CD4-positive, alpha-beta T cell treated with Interleukin-12 subunit alpha and Interleukin-12 subunit beta, for 1 hour (primary cell): ENCODE measurements around the gene SPATC1L.
"Not testable (repeated sequence)": the region's sequence is repeated elsewhere in the genome, so short reads cannot be mapped to it uniquely, and the experiment has no call there.

Experiments
- DNase-seq: peaks from one replicate; pipeline ENCODE4 v3.0.0-alpha.2; 2020

Gene SPATC1L

DNA sequence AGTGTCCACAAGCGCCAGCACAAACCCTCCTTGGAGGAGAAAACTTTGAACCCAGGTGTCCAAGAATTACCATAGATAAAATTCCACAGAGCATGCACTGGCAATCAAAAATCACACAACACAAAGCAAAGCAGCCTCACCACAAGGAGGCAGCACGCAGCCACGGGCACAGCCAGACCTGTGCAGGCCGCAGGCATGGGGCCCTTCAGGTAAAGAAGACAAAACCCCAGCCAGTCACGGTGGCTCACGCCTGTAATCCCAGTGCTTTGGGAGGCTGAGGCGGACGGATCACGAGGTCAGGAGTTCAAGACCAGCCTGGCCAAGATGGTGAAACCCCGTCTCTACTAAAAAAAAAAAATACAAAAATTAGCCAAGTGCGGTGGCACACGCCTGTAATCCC is 36.8 kb downstream of the SPATC1L start:
- DNase-seq: peak; percentile 61

DNA sequence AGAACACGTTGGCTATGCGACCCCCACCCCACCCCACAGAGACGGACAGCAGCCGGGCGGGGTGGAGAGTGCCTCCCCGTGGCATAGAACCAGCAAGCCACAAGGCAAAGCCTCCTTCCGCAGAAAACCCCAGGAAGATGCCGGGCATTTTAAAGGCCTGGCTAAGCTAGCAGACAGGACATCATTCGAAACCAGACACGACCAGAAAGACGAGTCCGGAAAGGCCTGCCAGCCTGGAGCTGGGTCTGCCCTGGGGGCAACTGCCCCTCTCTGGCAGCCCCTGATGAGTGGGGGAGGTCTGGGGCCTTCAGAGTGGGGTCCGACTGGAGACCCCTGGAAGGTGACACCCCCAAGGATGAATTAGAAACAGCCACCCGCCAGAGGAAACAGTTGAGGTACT is 37.4 kb downstream of the SPATC1L start:
- no peak for DNase-seq

DNA sequence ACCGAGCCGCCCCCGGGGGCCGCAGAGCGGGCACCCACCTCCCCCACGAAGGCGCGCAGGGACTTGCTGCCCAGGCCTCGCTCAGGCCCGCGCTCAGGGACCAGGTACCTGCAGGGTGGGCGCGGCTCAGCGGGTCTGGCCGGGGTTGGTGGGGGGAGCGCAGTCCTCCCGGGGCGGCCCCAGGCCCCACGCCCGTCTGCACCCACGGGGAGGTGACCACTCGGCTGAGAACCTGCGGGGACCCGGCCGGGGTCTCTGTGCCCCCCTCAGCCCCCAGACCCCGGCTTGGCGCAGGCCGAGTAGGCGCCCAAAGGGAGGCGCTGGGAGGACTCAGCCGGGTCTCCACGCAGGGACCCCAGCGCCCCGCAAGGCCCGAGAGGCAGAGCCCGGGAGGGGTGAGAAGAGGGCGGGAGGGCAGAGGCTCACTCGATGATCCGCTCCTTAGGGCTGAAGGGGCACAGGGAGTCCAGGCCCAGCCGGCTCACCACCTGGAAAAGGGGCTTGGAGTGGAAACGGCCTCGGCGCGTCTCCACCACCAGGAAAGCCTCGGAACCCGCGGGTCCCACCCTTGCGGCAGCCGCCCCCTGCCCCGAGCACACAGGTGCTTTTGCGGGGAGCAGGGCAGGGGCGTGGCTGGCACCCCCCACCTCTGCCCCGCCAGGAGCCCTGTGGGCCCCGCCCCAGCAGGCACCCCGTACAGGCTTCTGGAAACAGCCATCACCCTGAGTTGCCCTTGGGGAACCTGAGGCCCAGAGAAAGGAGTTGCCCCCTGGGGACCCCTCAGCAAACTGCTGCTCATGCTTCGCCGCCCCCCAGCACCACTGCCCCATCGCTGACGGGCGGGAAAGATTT is 38.2 kb downstream of the SPATC1L start:
- no peak for DNase-seq

DNA sequence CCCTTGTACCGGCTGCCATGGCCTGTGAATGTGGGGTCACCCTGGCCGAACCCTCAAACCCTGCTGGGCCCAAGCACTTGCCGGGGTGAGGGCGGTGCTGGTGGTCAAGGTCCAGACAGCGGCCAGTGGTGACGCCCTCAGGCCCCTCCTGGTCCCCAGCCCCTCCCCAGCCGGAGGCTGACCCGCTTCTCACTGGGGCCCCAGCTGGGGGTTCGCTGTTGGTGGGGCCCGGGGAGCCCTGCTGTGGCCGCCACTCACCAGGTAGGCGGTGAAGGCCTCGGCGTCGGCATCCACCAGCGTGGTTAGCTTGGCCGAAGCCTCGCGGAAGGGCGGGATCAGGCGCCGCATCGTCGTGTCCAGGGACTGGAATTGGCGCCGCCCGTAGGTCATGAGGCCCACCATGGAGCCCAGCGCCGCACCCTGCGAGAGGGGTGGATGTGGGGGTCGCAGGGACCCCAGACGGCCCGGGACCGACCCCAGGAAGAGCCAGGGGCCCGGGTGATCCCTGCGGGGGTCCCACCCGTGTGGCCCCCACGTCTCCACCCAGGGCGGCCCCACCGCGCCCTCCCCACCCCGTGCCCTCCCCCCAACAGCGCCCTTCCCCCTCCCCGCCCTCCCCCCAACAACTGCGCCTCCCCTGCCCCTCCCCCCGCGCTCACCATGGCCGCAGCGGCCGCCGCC is 39.0 kb downstream of the SPATC1L start:
- no peak for DNase-seq

DNA sequence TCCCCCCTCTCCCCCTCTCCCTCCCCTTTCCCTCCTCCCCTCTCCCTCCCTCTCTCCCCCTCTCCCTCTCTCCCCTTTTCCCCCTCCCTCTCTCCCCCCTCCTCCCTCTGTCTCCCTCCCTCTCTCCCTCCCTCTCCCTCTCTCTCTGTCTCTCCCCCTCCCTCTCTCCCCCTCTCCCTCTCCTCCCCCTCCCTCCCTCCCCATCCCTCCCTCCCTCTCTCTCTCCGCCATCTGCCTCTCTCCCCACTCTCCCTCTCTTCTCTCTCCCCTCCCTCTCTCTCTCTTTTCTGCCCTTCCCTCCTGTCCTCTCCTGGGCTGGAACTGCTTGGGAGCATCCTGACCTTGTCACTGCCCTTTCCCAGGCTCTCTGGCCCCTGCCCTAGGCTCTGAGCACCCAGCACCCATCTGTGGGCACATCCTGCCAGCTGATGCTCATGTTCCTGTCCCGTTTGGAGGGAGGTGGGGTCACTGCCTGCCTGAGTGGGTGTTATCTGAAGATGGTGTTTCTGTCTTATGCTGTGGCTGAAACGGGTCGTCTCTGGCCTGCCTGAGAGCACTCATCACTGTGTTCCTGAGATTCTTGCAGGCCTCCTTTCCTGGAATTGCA is 39.7 kb downstream of the SPATC1L start:
- no peak for DNase-seq

DNA sequence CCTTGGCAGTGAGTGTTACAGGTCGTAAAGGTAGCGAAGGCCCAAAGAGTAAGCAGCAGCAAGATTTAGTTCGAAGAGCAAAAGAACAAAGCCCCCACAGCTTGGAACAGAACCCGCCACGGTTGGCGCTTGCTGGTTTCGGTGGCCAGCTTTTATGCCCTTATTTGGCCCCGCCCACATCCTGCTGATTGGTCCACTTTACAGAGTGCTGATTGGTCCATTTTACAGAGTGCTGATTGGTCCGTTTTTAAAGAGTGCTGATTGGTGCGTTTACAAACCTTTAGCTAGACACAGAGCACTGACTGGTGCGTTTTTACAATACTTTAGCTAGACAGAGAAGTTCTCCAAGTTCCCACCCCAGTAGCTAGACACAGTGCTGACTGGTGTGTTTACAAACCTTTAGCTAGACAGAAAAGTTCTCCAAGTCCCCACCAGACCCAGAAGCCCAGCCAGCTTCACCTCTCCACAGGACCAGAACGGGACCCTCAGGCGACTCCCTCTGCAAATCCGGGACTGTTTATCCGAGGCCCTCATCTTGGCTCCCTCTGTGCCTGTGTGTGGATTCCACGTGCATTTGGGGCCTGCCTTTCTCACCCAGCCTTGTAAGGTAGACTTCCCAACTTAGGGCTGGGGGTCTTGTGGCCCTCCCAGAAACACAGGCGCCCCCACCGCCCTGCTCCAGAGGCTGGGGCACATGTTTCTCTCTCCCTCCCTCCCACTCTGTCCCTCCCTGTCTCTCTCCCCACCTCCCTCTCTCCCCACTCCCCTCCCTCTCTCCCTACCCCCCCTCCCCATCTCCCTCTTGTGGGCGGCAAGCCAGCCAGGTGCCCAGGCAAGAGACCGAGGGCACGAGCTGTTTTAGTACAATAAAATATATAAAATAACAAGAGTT is 41.4 kb downstream of the SPATC1L start:
- DNase-seq: peak; percentile 36

DNA sequence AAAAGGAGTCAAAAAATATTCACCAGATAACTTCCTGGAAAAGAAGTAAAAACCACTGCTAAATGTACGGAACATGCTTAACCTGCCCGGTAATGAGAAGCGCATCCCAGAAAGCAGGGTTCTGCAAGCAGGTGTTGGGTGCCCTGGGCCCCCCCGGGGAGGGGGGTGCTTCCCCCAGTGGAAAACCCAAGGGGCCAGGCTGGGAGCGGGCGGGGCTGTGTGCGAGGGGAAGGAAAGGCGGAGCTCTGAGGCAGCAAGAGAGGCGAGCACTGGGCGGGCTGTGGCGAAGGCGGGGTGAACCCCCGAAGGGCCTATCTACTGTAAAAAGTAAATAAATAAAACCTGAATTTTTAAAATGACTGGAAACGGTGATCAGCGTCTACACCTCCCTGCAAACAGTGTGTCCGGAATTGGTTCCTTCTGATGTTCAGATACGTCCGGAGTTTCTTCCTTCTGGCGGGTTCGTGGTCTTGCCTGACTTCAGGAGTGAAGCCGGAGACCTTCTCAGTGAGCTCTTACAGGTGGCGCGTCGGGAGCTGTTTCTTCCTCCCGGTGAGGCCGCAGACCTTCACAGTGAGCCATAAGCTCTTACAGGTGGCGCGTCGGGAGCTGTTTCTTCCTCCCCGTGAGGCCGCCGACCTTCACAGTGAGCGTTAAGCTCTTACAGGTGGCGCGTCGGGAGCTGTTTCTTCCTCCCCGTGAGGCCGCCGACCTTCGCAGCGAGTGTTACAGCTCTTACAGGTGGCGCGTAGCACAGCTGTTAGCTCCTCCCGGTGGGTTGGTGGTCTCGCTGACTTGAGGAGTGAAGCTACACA is 42.3 kb downstream of the SPATC1L start:
- no peak for DNase-seq

DNA sequence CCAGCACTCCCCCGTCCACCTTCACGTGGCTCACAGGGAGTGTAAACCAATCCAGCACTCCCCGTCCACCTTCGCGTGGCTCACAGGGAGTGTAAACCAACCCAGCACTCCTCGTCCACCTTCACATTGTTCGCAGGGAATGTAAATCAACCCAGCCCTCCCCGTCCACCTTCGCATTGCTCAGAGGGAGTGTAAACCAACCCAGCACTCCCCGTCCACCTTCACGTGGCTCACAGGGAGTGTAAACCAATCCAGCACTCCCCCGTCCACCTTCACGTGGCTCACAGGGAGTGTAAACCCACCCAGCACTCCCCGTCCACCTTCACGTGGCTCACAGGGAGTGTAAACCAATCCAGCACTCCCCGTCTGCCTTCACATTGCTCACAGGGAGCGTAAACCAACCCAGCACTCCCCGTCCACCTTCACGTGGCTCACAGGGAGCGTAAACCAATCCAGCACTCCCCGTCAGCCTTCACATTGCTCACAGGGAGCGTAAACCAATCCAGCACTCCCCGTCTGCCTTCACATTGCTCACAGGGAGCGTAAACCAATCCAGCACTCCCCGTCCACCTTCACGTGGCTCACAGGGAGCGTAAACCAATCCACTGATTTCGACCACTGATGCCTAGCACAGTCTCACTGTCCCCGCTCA is 43.8 kb downstream of the SPATC1L start:
- DNase-seq: not testable (repeated sequence)

DNA sequence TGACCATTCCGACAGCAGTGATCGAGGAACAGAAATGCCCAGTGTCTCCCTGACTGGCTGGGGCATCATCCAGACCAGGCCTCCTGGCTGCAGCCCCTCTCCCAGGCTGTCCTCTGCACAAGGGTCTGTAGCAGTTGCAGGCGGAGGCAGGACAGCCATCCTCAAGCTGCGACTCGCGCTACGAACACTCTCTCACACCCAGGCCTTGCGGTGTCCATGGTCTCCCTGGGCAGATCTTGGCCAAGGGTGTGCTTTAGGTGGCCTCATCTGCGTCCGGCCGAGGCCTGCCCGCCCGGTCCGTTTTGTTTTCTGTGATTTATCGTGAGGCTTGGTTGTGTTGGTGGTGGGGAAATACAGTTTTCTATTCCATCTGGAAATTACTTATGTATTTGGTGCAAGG is 44.6 kb downstream of the SPATC1L start:
- no peak for DNase-seq

DNA sequence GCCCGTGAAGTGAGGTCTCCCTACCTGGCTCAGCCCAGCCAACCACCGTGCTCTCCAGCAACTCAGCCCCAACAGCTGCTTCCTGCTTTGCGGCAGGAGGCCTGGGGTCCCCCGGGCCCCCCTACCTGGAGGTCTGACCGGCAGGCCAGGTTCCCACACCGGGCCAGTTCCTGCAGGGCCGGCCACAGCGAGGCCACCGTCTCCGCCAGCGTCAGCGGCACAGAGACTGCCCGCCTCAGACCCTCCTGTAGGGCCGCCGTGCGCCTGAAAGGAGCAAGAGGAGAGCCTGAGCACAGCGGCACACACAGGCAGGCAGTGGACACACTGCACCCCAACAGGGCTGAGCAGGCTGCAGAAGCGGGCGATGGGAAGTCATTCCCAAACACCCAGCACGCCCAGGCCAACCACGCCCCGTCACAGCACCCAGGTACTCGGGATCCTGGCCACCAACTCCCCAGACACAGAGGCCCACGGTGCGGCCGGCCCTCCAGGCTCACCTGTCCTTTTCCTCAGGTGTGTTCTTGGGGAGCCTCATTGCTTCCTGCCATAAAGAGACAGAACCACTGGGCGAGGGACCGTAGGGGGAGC is 45.8 kb downstream of the SPATC1L start:
- DNase-seq: no peak

DNA sequence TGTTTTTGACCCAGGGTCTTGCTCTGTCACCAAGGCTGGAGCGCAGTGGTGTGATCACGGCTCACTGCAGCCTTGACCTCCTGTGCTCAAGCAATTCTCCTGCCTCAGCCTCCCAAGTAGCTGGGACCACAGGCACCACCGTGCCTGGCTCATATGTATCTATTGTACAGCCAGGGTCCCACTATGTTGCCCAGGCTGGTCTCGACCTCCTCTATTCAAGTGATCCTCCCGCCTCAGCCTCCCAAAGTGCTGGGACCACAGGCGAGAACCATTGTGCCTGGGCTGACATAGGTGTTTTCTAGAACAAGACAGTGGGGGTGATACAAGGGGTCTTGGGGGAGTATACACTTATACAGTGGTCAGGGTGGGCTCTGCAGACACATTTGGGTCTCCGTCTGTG is 46.4 kb downstream of the SPATC1L start:
- DNase-seq: no peak

DNA sequence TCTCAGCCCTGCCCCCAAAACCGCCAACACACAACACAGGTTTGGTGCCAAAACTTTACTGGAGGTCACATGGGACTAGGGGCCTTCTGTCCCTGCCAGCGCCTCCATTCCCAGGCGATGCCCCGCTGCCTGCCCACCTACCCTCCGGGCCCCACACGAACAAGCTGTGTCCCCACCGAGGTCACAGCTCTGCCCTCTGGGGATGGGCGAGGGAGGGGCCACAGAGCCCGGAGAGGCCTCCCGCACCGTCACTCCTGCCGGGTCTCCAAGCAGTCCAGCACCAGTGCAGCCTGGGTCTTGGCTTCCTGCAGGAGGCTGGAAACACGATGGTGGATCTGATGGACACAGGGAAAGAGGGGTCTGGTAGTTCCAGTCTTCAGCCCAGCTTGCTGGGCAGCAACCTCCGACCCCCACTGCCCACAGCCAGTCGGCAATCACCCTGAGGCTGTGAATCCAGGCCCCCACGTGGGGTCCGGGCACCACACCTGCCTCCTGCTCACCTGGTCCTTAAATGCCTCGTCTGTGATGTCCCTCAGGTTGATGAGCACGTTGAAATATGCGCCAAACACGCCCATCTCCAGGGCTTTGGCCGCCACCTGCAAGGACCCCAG is 47.4 kb downstream of the SPATC1L start:
- DNase-seq: no peak

DNA sequence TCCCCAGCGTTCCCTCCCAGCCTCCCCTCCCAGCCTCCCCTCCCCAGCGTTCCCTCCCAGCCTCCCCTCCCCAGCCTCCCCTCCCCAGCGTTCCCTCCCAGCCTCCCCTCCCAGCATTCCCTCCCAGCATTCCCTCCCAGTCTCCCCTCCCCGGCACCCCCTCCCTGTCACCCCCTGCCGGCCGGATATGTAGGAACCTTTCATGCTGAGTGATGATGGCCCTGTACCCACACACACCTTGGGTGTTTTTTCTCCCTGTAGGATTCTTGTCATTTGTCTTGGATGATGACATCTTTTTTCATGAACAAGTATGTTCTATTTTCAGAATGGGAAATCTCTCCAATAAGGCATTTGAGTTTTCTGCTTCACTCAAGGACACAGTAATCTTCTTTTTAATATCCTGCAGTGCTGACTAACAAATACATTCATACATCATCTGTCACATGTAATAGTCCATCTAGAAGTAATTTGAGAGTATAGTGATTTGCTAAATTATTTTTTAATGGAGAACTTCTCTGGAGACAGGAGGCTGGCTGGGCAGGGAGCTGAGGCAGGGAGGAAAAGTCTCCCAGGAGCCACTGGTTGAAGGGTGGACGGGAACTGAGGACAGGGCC is 48.4 kb downstream of the SPATC1L start:
- no peak for DNase-seq

DNA sequence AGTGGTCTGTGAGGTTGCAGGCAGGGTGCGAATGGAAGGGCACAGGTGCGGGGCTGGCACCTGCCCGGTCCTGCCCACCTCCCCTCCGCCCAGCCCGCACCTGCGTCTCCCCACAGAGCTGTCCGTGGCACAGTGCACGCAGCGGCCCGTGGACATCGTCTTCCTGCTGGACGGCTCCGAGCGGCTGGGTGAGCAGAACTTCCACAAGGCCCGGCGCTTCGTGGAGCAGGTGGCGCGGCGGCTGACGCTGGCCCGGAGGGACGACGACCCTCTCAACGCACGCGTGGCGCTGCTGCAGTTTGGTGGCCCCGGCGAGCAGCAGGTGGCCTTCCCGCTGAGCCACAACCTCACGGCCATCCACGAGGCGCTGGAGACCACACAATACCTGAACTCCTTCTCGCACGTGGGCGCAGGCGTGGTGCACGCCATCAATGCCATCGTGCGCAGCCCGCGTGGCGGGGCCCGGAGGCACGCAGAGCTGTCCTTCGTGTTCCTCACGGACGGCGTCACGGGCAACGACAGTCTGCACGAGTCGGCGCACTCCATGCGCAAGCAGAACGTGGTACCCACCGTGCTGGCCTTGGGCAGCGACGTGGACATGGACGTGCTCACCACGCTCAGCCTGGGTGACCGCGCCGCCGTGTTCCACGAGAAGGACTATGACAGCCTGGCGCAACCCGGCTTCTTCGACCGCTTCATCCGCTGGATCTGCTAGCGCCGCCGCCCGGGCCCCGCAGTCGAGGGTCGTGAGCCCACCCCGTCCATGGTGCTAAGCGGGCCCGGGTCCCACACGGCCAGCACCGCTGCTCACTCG is 52.2 kb downstream of the SPATC1L start:
- DNase-seq: no peak

DNA sequence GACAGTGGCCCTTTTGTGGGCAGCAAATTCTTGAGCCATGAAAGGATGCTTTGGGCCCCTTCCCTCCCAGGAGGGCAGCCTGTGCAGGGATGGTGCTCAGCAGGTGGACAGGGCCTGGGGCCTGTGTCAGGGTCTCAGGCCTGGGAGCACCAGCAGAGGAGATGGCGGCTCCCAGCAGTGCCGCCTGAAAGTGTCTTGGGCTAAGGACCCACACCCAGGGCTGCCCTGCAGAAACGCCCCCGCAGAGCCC is 52.7 kb downstream of the SPATC1L start:
- DNase-seq: no peak

DNA sequence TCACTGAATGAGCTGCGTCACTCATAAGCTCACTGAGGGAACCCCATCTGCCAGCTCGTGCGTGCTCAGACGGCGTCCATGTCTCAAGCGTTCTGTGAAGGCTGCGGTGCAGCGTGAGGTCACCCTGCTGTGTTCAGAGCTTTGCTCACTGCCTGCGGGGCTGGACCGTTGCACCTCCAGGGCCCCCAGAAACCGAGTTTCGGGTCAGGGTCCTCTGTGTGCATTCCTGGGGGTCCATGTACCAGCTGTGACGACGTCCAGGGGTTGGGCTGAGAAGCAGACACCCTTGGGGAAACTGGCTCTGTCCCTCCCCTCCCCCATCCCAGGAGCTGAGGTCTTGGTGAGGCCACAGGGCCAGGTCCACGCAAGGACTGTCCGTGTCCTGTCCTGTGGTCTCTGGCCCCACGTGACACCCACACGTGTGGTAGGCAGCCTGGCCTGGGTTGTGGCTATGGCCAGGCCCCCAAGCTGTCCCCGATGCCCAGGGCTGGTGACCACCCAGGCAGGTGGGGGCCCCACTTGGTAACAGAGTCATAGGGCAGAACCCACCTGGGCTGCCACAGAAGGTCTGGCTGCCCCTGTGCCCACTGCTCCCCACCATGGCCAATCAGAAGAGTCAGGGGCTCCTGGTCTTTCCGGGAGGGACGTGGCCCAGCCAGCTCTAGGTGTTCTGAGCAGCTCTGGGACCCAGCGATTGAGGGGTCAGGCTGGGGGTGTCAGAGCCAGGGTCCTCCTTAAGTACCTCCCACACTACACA is 53.2 kb downstream of the SPATC1L start:
- DNase-seq: no peak

DNA sequence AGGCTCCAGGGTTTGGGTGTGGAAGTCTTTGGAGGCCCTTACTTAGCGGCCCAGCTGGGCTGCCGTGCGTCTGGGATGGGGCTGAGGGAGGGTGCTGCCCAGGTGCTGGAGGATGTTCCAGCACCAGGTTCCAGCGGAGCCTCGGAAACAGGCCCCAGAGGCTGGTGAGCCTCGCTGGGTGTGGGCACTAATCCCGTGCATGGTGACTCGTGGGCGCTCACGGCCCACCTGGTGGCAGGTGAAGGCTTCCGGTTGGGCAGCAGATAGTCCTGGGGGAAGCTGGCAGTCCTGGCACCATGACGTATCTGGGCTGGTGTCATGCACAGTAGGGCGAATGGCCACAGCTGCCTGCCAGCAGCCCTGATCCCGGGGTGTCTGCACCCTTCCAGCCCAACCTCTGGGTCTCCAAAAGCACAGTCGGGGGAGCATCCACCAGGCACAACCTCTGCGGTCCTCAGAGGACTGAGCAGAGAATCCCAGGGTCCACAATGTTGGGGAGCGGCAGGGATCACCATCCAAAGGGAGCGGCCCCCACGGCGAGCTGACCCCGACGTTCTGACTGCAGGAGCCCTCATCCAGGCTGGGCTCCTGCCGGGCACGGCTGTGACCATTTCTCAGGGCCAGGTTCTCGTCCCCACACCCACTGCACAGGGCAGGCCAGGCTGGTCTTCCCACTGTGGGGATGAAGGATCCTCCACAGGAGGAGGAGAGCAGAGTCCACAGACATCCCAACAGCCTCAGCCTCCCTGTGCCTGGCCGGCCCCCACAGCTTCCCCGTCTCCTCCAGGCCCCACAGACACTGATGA is 54.2 kb downstream of the SPATC1L start:
- no peak for DNase-seq
